Mesenchymal stem cell (in vitro differentiated cells and primary cell): ENCODE data around the gene DPYSL5.

Experiments used
- DNase-seq: peaks from one replicate; pipeline ENCODE4 v3.0.0-alpha.2; 2013
- H2AFZ ChIP-seq: one replicate; pipeline ENCODE4 v1.6.1; 2013; ENCODE audit warnings: low read depth, mild to moderate bottlenecking, control low read depth, inconsistent platforms, low read length, moderate library complexity
- H2AK5ac ChIP-seq: 2 replicates; pipeline ENCODE4 v1.6.1; 2013; ENCODE audit warnings: low read length, moderate library complexity, mild to moderate bottlenecking, inconsistent platforms; ENCODE audit not compliant: severe bottlenecking
- H2BK120ac ChIP-seq: one replicate; pipeline ENCODE4 v1.6.1; 2013; ENCODE audit warnings: low read depth, mild to moderate bottlenecking, inconsistent platforms, low read length, moderate library complexity
- H2BK12ac ChIP-seq, 2 experiments: one replicate each; pipeline ENCODE4 v1.6.1; 2013; ENCODE audit warnings: inconsistent platforms in 2 of 2, low read length in 2 of 2, mild to moderate bottlenecking in 2 of 2, moderate library complexity in 2 of 2, control low read depth in 1 of 2
- H2BK15ac ChIP-seq: one replicate; pipeline ENCODE4 v1.6.1; 2013; ENCODE audit warnings: mild to moderate bottlenecking, low read depth, inconsistent platforms; ENCODE audit not compliant: poor library complexity, severe bottlenecking
- H2BK5ac ChIP-seq: 2 replicates; pipeline ENCODE4 v1.6.1; 2013; ENCODE audit warnings: low read depth, mild to moderate bottlenecking, low read length, control low read depth, inconsistent platforms; ENCODE audit not compliant: poor library complexity, severe bottlenecking
- H3K14ac ChIP-seq, 2 experiments: one replicate each; pipeline ENCODE4 v1.6.1; 2013; ENCODE audit warnings: inconsistent platforms in 2 of 2, low read length in 2 of 2, control low read depth in 1 of 2, mild to moderate bottlenecking in 1 of 2, moderate library complexity in 1 of 2
- H3K18ac ChIP-seq, 2 experiments: one replicate each; pipeline ENCODE4 v1.6.1; 2013; ENCODE audit warnings: inconsistent platforms in 2 of 2, low read length in 2 of 2, control low read depth in 1 of 2, low read depth in 1 of 2, mild to moderate bottlenecking in 1 of 2
- H3K23ac ChIP-seq, 2 experiments: one replicate each; pipeline ENCODE4 v1.6.1; 2013; ENCODE audit warnings: inconsistent platforms in 2 of 2, low read length in 2 of 2, mild to moderate bottlenecking in 2 of 2, moderate library complexity in 2 of 2, control low read depth in 1 of 2
- H3K27ac ChIP-seq: 2 replicates; pipeline ENCODE4 v1.5.1; 2013; ENCODE audit warnings: mild to moderate bottlenecking, moderate library complexity, low read length, control low read depth, inconsistent platforms; ENCODE audit not compliant: poor library complexity, severe bottlenecking
- H3K27me3 ChIP-seq, 2 experiments: 2 replicates each; pipeline versions ENCODE4 v1.6.1 to v1.7.0; 2013; ENCODE audit warnings: low read length in 2 of 2, mild to moderate bottlenecking in 2 of 2, moderate library complexity in 2 of 2, control low read depth in 1 of 2, inconsistent platforms in 1 of 2; ENCODE audit not compliant: control insufficient read depth in 1 of 2, insufficient read depth in 1 of 2
- H3K36me3 ChIP-seq, 2 experiments: 2 replicates each; pipeline versions ENCODE4 v1.6.1 to v1.7.0; 2013; ENCODE audit warnings: low read length in 2 of 2, control low read depth in 1 of 2, inconsistent platforms in 1 of 2, low read depth in 1 of 2, mild to moderate bottlenecking in 1 of 2; ENCODE audit not compliant: insufficient read depth in 2 of 2, control insufficient read depth in 1 of 2
- H3K4ac ChIP-seq, 2 experiments: one replicate each; pipeline ENCODE4 v1.6.1; 2013; ENCODE audit warnings: inconsistent platforms in 2 of 2, low read length in 2 of 2, mild to moderate bottlenecking in 2 of 2, moderate library complexity in 2 of 2, control low read depth in 1 of 2, low read depth in 1 of 2
- H3K4me1 ChIP-seq: 2 replicates; pipeline ENCODE4 v1.6.1; 2013; ENCODE audit warnings: low read depth, low read length, control low read depth; ENCODE audit not compliant: control insufficient read depth, insufficient read depth
- H3K4me2 ChIP-seq: 2 replicates; pipeline ENCODE4 v1.6.1; 2013; ENCODE audit warnings: low read length, mild to moderate bottlenecking, inconsistent platforms; ENCODE audit not compliant: poor library complexity, severe bottlenecking
- H3K4me3 ChIP-seq, 2 experiments: 2 replicates each; pipeline versions ENCODE4 v1.5.1 to v1.7.0; 2013; ENCODE audit warnings: low read length in 2 of 2, mild to moderate bottlenecking in 2 of 2, control low read depth in 1 of 2, low read depth in 1 of 2; ENCODE audit not compliant: insufficient read depth in 1 of 2
- H3K79me1 ChIP-seq: replicated peaks from 2 replicates; pipeline ENCODE4 v1.6.1; 2013; ENCODE audit warnings: mild to moderate bottlenecking, control low read depth, low read length, inconsistent platforms; ENCODE audit not compliant: poor library complexity, severe bottlenecking
- H3K9ac ChIP-seq: 2 replicates; pipeline ENCODE4 v1.7.0; 2013; ENCODE audit warnings: mild to moderate bottlenecking, low read length, moderate library complexity
- H3K9me3 ChIP-seq: 2 replicates; pipeline ENCODE4 v1.7.0; 2013; ENCODE audit warnings: mild to moderate bottlenecking, low read length; ENCODE audit not compliant: control insufficient read depth
- H4K8ac ChIP-seq: one replicate; pipeline ENCODE4 v1.6.1; 2013; ENCODE audit warnings: inconsistent platforms, mild to moderate bottlenecking, low read length, moderate library complexity
- H4K91ac ChIP-seq: one replicate; pipeline ENCODE4 v1.6.1; 2013; ENCODE audit warnings: mild to moderate bottlenecking, low read length, inconsistent platforms
- WGBS: methylation state at CpG from one replicate; pipeline ENCODE4 v1.1.7; 2013; ENCODE audit warnings: mixed read lengths; 5-methylcytosine and 5-hydroxymethylcytosine counted together

Gene DPYSL5

GRCh38 chr2:26853751-26854150 lies 5.8 kb downstream of the DPYSL5 start:
- no peak overlapping the region for H2BK120ac ChIP-seq
- H3K18ac ChIP-seq: no peak overlapping the region

GRCh38 chr2:26854283-26854827 lies 6.4 kb downstream of the DPYSL5 start:
- Histone ChIP-seq H3K18ac (no peak overlapping the region), H3K9me3 (no peaks in the 10 kb centered on the region), H2AK5ac (no peak overlapping the region), H2BK15ac (no peak overlapping the region), H3K14ac (no peak overlapping the region), H3K79me1 (no peaks in the 10 kb centered on the region), H2BK12ac (no peak overlapping the region), H3K36me3 (no peaks in the 10 kb centered on the region), H3K4me2 (no peak overlapping the region), H2BK120ac (no peak overlapping the region), H2BK5ac (no peak overlapping the region), H3K4me3 (no peak overlapping the region), H3K4ac (no peak overlapping the region), H3K4me1 (peaks cover 4% of the 10 kb centered on the region), H3K27ac (no peak overlapping the region), H4K91ac (no peak overlapping the region), H3K23ac (no peak overlapping the region), H2AFZ (no peak overlapping the region), H3K9ac (no peak overlapping the region), H4K8ac (no peak overlapping the region), H3K27me3 (peaks cover 64 to 85% of the 10 kb centered on the region in 2 experiments)
- no CpG with 5 or more reads among the region's 1 CpG for WGBS
- DNase-seq: no peak

More at GRCh38 chr2:26853751-26854150, 5.8 kb downstream of the DPYSL5 start:
- peaks cover 70 to 86% of the 10 kb centered on the region in 2 experiments for H3K27me3 ChIP-seq
- H3K23ac ChIP-seq: no peak overlapping the region
- H3K4ac ChIP-seq: no peak overlapping the region
- H4K8ac ChIP-seq: no peak overlapping the region
- H2BK12ac ChIP-seq: no peak overlapping the region
- H3K9ac ChIP-seq: no peak overlapping the region
- no peak overlapping the region for H4K91ac ChIP-seq
- H2AFZ ChIP-seq: no peak overlapping the region
- H3K36me3 ChIP-seq: no peaks in the 10 kb centered on the region
- H3K4me2 ChIP-seq: no peak overlapping the region
- H3K9me3 ChIP-seq: no peaks in the 10 kb centered on the region
- no peak overlapping the region for H2BK15ac ChIP-seq
- H2AK5ac ChIP-seq: no peak overlapping the region
- H3K27ac ChIP-seq: no peak overlapping the region
- H3K4me3 ChIP-seq: no peak overlapping the region
- H2BK5ac ChIP-seq: no peak overlapping the region
- no peak overlapping the region for H3K14ac ChIP-seq
- H3K4me1 ChIP-seq: peaks cover 10% of the 10 kb centered on the region
- DNase-seq: no peak
- no peaks in the 10 kb centered on the region for H3K79me1 ChIP-seq

- H3K4me2 ChIP-seq: no peak overlapping the region
- 84% methylated on average over 5 of the region's 7 CpGs for WGBS
- no peak overlapping the region for H2BK120ac ChIP-seq
- H3K4me3 ChIP-seq: no peak overlapping the region
- no peak overlapping the region for H3K23ac ChIP-seq
- peaks cover 63 to 85% of the 10 kb centered on the region in 2 experiments for H3K27me3 ChIP-seq
- H3K36me3 ChIP-seq: no peaks in the 10 kb centered on the region
- DNase-seq: no peak
- H3K9me3 ChIP-seq: no peaks in the 10 kb centered on the region
- no peak overlapping the region for H2AK5ac ChIP-seq
- no peak overlapping the region for H4K8ac ChIP-seq
- H3K4me1 ChIP-seq: peaks cover 1% of the 10 kb centered on the region
- H3K4ac ChIP-seq: no peak overlapping the region
- no peak overlapping the region for H2AFZ ChIP-seq
- no peak overlapping the region for H3K27ac ChIP-seq
- H4K91ac ChIP-seq: no peak overlapping the region
- H3K14ac ChIP-seq: no peak overlapping the region
- H3K79me1 ChIP-seq: no peaks in the 10 kb centered on the region
- H2BK15ac ChIP-seq: no peak overlapping the region
- H3K9ac ChIP-seq: no peak overlapping the region
- H2BK12ac ChIP-seq: no peak overlapping the region
- H2BK5ac ChIP-seq: no peak overlapping the region
- H3K18ac ChIP-seq: no peak overlapping the region
Measured at GRCh38 chr2:26855466-26855865, 7.5 kb downstream of the DPYSL5 start.

GRCh38 chr2:26859622-26860021 lies 11.7 kb downstream of the DPYSL5 start:
- Histone ChIP-seq H2AFZ (no peak overlapping the region), H3K4me1 (peaks cover 1% of the 10 kb centered on the region), H3K27me3 (peaks cover 65 to 86% of the 10 kb centered on the region in 2 experiments), H3K4me2 (no peak overlapping the region), H2BK120ac (no peak overlapping the region), H2BK15ac (no peak overlapping the region), H3K4ac (no peak overlapping the region), H3K23ac (no peak overlapping the region), H3K18ac (no peak overlapping the region), H3K9me3 (no peaks in the 10 kb centered on the region), H4K91ac (no peak overlapping the region), H3K36me3 (no peaks in the 10 kb centered on the region), H4K8ac (no peak overlapping the region), H3K79me1 (no peaks in the 10 kb centered on the region), H2AK5ac (no peak overlapping the region), H3K27ac (no peak overlapping the region), H3K14ac (no peak overlapping the region), H3K4me3 (no peak overlapping the region), H2BK5ac (no peak overlapping the region), H3K9ac (no peak overlapping the region), H2BK12ac (no peak overlapping the region)
- WGBS: 85% methylated on average over 4 of the region's 4 CpGs
- no peak for DNase-seq
